NCI-H2227 (cell line): Measurements from ENCODE around the gene CIC.
"Not testable (repeated sequence)": the region's sequence is repeated elsewhere in the genome, so short reads cannot be mapped to it uniquely, and the experiment has no call there.

Experiments
- DNase-seq: peaks from one replicate; lab custom pipeline; 2025; ENCODE audit not compliant: unreplicated experiment; lab: John Stamatoyannopoulos, UW

CIC gene

DNA sequence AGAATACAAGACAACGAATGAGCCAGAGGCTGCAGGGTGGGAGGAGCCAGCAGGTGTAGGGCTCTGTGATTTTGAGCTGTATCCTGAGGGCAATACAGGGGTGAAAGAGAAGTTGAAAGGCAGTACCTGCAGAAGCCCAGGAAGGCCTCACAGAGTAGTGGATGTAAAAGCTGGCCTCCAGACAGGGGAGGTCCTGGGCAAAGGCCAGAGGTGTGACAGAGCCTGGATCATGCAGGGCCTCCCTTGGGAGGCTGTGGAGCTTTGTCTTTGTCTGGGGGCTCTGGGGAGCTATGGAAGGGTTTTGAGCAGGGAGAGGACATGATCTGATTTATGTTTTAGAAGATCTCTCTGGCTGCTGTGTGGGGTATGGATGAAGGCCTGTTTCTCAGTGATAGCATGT, 59.1 kb downstream of the CIC start:
- no peak for DNase-seq

DNA sequence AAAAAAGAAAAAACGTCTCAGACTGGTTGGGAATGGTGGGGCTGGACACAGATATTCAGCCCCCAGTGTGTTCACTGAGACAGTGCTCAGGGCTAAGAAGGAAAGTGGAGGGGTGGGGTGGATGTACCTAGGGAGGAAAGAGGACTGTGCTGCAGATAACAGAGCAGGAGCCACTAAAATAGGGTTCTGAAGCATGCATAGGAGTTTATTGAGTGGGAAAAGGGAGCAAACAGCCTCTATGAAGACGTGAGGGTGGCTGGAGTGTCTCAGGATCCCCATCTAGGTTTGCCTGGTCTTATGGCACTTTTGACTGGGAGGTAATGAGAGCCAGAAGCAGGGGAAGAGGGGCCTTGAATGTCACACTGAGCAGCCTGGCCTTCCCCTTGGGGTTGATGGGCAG, 59.8 kb downstream of the CIC start:
- no peak for DNase-seq

GRCh38 chr19:42330241-42330711, 61.2 kb downstream of the CIC start:
- DNase-seq: no peak

- DNase-seq: not testable (repeated sequence)
Observed at GRCh38 chr19:42331333-42331732, 62.3 kb downstream of the CIC start.

DNA sequence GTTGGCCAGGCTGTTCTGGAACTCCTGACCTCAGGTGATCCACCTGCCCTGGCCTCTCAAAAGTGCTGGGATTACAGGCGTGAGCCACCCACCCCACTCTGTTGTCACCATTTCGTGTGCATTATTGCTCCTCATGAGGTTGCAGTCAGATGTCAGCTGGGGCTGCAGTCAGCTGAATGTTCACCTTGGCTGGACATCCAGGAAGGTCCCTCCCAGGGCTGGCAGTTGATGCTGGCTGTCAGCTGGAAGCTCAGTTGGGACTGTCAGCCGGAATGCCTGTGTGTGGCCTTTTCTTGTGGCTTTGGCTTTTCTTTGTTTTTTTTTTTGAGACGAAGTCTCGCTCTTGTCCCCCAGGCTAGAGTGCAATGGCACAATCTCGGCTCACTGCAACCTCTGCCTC, 63.0 kb downstream of the CIC start:
- DNase-seq: no peak

GRCh38 chr19:42333018-42333417, 64.0 kb downstream of the CIC start:
- no peak for DNase-seq

DNA sequence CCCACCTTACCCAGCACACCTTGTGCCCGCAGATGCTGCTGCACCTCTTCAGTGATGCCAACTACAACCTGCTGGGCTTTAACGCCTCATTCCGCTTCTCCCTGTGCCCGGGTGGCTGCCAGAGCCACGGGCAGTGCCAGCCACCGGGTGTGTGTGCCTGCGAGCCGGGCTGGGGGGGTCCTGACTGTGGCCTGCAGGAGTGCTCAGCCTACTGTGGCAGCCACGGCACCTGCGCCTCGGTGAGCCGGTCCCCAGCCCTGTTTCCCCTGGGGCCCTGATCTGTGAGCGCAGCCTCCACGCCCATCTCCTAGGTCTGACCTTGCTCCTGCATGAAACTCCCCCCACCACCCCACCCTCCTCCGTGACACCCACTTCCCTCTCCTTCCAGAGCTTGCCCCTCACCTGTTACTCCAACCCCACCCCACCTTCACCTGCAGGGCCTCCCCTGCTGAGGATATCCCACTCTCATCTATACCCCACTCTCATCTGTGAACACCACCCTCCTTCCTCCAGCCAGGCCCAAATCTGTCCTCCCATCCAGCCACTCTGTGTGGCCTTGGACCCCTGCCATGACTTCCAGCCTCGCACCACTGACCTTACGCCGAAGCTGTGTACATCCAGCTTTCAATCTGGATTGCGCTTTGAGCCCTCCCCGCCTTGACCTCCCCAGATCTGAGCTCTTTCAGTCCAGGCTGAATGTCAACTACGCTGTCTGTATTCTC, 65.1 kb downstream of the CIC start:
- DNase-seq: no peak

DNA sequence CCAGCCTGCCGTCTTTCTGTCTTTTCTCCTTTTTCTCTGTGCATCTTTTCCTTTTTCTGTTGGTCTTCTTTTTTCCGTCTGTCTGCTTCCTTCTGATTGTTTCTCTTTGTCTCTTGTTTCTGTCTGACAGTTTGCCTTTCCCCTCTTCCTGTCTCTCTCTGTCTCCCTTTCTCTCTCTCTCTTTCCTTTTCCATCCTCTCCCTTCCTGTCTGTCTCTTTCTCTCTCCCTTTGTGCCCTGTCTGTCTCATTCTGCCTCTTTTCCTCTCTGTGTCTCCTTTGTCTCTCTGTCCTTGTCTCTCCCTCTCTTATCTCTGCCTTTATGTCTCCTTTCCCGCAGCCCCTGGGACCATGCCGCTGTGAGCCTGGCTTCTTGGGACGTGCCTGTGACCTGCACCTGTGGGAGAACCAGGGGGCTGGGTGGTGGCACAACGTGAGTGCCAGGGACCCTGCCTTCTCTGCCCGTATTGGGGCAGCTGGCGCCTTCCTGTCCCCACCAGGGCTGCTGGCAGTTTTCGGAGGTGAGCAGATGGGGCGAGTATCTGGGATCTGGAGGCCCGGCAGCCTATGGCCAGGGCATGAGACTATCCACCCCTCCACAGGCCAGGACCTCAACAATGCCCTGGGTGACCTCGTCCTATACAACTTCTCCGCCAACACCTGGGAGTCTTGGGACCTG, 65.8 kb downstream of the CIC start:
- no peak for DNase-seq

GRCh38 chr19:42335374-42335936, 66.4 kb downstream of the CIC start:
- no peak for DNase-seq

GRCh38 chr19:42335971-42336370, 66.9 kb downstream of the CIC start:
- no peak for DNase-seq

- DNase-seq: not testable (repeated sequence)
Observed at GRCh38 chr19:42339126-42339860, 70.2 kb downstream of the CIC start.

GRCh38 chr19:42339922-42340321, 70.9 kb downstream of the CIC start:
- not testable (repeated sequence) for DNase-seq

- DNase-seq: no peak
Observed at GRCh38 chr19:42343344-42344110, 74.5 kb downstream of the CIC start.

- DNase-seq: no peak
Observed at GRCh38 chr19:42344336-42344893, 75.4 kb downstream of the CIC start.
